NCI-H345 treated with DMSO at 0.1 percent for 48 hours (cell line): ENCODE measurements around the gene LMBR1.
"Not testable (repeated sequence)": the region's sequence is repeated elsewhere in the genome, so short reads cannot be mapped to it uniquely, and the experiment has no call there.

Experiments used
- DNase-seq: peaks from one replicate; lab custom pipeline; 2025; ENCODE audit not compliant: unreplicated experiment; lab: John Stamatoyannopoulos, UW

LMBR1 gene

DNA sequence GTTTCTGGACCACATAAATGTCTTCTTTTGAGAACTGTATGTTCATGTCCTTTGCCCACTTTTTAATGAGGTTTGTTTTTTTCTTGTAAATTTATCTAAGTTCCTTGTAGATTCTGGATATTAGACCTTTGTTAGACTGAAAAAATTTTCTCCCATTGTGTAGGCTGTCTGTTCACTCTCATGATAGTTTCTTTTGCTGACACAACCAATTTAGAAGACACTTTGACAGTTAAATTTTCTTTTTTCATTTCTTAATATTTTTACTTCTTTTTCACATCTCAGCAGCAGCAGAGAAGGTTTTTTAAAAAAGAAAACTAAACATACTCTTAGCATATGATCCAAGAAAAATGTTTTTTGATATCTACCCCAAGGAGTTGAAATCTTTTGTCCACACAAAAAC lies 190.6 kb downstream of the LMBR1 start:
- DNase-seq, result no peak

DNA sequence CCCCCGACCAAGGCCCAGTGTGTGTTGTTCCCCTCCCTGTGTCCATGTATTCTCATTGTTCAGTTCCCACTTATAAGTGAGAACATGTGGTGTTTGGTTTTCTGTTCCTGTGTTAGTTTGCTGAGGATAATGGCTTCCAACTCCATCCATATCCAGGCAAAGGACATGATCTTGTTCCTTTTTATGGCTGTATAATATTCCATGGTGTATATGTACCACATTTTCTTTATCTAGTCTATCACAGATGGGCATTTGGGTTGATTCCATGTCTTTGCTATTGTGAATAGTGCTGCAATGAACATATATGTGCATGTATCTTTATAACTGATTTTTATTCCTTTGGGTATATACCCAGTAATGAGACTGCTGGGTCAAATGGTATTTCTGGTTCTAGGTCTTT lies 191.2 kb downstream of the LMBR1 start:
- not testable (repeated sequence) for DNase-seq

DNA sequence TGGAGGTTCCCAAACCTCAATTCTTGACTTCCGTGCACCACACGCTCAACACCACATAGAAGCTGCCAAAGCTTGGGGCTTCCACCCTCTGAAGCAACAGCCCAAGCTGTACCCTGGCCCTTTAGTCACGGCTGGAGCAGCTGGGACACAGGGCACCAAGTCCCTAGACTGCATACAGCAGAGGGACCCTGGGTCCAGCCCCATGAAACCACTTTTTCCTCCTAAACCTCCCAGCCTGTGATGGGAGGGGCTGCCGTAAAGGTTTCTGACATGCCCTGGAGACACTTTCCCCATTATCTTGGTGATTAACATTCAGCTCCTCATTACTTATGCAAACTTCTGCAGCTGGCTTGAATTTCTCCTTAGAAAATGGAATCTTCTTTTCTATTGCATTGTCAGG lies 194.5 kb downstream of the LMBR1 start:
- not testable (repeated sequence) for DNase-seq

DNA sequence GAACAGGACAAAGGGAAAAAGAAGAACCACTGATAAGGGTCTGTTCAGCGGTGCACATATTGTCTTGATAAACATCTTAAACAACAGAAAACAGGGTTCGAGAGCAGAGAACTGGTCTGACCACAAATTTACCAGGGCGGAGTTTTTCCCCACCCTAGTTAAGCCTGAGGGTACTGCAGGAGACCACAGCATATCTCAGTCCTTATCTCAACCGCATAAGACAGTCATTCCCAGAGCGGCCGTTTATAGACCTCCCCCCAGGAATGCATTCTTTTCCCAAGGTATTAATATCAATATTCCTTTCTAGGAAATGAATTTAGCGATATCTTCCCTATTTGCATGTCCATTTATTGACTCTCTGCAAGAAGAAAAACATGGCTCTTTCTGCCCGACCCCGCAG lies 195.7 kb downstream of the LMBR1 start:
- DNase-seq, result not testable (repeated sequence)

DNA sequence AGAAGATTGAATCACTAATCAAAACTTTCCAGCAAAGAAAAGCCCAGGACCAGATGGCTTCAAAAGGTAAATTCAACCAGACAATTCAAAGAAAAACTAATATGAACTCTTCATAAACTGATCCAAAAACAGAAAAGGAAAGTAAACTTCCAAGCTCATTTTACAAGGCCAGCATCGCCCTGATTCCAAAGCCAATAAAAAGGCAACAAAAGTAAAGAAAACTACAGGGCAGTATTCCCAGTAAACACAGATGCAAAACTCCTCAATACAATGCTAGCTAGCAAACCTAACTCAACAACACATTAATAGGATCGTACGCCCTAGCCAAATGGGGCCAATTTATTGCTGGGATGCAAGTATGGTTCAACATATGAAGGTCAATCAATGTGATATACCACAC lies 199.4 kb downstream of the LMBR1 start:
- DNase-seq, result no peak

DNA sequence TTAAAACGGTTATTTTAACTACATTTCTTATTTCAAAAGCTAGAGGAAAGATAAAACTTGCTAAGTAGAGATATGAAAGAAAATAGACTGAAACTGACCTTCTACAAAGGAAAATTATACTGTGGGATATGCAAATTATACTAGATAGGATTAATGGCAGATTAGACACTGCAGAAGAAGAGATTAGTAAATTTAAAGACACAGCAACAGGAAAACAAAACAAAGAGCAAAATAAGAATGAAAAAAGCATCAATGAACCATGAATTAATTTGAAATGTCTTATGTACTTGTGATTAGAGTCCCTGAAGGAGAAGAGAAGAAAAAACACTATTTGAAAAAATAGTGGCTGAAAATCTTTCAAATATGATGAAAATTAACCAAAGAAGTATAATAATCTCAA lies 200.1 kb downstream of the LMBR1 start:
- no peak for DNase-seq

DNA sequence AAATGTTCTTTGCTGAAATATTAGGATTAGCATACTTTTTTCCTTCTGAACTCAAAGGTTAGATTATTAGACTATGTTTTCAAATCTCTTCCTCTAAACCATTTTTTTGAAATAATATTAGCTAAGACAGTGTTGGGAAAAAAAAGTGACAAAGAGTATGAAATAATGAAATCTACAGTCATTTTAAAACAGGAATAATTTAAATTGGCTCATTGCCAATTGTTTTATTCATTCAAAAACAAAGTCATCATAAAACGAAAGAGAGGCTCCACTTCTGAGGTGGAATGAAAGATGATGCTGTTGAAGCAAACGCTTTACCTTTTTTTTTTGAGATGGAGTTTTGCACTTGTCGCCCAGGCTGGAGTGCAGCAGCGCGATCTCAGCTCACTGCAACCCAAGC lies 201.2 kb downstream of the LMBR1 start:
- DNase-seq, result no peak

DNA sequence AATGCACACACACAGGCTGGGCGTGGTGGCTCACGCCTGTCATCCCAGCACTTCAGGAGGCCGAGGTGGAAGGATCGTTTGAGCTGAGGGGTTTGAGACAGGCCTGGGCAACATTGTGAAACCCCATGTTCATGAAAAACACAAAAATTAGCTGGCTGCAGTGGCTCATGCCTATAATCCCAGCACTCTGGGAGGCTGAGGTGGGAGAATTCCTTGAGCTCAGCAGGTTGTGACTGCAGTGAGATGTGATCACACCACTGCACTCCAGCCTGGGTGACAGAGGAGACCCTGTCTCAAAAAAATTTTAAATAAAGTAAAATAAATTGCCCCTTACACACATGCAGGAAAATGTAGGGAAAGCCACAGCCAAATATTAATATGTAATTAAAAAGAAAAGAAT lies 208.3 kb downstream of the LMBR1 start:
- no peak for DNase-seq

DNA sequence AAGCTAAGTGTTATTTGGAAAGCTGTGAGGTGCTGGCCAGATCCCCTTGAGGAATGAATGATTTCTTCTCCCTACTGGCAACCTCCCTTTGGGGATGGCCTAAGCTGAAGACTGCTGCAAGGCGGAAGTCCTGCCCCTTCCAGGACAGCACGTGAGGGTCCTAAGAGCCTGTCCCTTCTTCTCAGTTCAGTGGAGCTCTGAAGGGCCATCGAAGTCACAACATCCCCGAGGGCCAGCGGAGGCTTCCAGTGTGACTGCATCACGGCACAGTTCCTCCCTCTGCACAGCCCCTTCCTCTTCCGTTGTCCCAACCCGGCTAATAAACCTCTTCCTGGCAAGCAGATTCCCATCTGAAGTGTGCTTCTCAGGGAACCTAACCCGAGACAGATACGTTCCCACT lies 208.7 kb downstream of the LMBR1 start:
- no peak for DNase-seq

DNA sequence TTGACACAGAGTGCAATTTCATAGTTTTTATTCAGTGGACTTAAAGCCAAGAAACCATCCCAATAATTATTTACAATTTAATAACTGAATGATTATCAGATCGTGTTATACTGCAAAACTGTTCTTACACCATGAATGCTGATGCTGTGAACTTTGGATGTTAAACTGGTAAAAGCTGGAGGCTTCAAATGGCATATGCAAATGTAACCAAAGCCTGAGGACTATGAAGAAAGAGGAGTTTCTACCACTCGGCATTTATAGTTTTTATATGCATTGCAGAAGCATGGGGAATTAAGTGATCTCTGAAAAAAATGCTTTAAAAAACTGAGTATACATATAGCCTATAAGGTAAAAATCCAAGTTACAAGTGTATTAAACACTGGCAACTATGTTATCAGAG lies 210.1 kb downstream of the LMBR1 start:
- no peak for DNase-seq

DNA sequence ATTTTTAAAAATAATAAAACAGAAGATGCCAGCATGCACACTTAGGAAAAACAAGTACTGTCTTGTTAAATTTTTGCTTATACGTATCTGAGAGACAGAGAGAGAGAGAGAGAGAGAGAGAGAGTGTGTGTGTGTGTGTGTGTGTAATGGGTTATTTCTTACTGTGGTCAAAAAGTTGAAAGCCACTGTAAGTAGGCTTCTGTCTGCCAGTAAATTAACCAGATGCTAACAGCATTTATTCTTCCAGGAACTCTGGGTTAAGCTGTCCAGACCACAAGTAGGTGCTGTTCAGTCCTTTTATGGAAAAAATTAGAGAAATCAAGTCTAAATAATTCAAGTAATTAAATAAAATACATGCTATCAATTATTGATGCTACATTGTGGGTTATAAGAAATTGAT lies 212.7 kb downstream of the LMBR1 start:
- no peak for DNase-seq

DNA sequence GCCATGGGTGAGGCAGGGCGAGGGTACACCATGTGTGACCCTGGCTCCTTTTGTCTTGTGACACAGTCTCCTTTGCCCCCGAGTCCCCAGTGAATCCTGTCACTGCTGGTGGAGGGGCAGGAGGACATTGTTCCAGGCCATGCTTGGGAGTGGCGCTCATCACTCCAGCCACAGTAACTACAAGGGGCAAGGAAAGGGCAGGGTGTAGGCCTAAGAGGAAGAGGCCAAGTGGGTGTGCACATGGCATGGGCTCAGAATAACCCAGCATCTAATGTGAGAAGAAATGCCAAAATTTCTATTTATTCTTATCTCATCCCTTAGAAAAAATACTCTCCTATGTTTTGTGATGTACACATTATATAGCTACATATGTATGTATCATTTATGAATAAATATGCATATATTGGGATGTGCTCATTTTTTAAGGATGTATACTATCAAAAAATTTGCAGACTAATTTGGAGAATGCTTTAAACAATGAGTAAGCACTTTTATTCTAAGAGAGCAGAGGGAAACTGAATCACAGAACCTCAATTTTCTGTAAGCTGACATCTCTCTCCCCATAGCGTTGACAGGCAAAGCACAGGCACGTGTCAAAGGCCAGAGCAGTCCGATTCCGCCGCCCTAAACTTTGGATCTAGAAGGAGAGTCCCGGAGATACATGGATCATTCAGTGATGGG lies 215.5 kb downstream of the LMBR1 start:
- no peak for DNase-seq

DNA sequence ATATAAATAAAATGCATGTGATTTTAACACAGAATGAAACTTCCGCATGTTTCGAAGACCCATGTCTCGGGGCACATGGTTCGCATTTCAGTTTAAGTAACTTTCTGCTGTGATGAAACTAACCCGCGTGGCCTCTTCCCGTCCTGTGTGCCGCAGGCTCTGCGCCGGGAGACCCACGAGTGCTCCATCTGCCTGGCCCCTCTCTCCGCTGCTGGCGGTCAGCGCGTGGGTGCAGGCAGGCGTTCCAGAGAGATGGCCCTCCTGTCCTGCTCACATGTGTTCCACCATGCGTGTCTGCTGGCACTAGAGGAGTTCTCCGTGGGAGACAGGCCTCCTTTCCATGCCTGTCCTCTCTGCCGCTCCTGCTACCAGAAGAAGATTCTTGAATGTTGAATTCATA lies 216.7 kb downstream of the LMBR1 start:
- DNase-seq, result no peak

DNA sequence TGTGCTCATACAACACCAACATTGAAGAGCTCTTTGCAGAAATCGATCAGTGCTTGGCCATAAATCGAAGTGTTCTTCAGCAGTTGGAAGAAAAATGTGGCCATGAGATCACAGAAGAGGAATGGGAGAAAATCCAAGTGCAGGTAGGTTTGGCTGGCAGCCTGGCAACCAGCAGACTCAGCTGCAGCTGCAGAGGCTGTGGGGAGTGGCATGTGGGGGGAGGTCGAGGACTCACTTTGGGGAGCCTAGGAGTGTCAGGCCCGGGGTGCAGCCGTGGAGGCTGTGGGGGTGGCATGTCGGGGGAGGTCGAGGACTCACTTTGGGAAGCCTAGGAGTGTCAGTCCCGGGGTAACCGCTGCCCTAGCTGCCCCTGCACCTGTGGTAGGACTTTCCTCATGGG lies 217.3 kb downstream of the LMBR1 start:
- no peak for DNase-seq

DNA sequence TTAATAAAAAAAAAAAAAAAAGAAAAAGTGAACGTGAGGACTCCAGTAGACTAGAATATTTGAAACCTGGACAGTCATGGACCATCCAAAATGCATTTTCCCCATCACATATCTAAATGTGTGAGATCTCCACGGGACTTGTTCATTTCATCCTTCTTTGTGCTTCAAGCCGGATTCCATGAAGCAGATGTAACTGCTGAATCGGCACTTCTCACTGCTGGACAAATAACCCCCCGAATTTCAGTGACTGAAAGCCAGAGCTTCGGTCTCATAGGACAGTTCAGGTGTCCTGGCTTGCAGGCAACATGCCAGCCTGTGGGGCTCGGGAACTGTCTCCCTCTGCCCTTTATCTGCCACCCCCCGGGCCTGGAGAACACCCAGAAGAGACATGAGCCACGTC lies 219.1 kb downstream of the LMBR1 start:
- DNase-seq, result no peak

DNA sequence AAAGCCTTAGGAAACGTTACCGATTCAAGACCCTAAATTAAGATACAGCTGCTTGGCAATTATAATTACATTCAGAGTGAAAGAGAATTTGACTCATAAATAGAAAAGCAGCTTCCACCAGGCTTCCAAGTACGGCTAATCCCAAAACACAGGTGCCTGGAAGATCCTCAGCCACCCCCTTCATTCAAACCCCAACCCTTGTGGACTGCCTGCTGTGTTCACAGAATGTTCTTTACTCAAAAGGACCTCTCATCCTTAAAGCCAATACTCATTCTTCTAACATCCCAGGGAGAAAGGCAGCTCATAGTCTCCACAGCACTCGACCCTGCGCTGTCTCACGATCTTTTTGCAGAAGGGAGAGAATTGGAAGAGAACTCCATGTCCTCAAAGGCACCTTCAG lies 219.5 kb downstream of the LMBR1 start:
- DNase-seq, result no peak

DNA sequence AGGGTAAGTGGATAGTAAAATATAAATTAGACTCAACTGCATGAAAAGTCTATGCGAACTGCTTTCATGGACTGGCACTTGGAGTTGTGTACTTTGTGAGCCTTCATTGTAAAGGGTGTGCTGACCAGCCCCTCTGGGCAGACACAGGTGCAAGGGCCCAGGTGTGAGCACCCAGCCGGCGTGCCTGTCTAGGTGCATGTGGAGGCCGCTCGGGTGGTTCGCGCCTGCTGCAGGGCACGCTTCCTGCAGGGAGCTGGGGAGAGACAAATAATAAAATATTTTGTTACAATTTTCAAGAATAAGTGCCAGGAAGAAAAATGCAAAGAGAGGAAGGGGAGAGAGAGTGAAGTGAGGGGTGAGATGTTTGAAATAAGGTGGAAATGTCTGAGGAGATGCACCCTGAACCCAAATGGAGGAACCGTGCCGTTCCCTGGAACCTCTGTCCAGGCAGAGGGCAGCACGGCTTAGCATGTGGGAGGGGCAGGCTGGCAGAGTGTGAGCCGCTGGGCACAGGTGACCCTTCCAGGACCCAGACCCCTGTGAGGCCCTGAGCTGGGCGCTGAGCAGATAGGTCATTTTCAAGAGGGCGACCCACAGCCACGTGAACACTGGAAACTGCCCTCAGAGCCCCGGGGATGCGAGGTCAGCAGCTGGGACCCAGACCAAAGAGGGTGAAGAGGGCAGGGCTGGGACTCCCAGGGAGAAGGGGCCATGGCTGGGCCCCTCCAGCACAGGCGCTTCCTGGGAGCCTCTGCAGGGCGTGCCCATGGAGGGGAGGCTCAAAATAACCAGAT lies 223.8 kb downstream of the LMBR1 start:
- DNase-seq, result no peak

DNA sequence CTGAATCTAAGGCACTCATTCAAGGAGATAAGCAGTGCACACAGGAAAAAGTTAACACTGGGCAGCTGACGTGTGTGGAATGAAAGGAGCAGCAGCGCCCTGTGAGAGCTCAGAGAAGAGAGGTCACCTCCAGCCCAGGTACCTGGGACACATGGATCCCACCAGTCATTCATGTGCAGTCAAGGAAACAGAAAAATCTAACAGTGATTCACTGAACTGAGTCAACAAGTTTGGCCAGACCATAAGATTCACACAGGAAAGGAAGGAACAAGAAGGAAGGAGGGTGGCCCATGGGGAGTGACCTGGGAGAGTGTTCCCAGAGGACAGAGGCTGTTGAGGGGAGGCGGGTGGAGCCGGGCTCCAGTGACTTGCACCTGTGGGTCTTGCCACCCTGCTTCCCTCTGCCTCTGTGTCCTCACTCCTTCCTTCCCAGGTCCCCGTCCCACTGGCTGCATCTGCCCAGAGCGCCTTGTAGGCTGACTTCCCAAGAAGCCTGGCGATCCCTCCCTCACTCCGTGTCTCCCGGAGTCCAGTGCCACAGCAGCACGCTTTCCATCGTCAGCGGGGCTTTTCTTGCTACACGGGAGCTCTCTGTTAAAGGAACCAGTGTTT lies 224.7 kb downstream of the LMBR1 start:
- DNase-seq, result no peak

DNA sequence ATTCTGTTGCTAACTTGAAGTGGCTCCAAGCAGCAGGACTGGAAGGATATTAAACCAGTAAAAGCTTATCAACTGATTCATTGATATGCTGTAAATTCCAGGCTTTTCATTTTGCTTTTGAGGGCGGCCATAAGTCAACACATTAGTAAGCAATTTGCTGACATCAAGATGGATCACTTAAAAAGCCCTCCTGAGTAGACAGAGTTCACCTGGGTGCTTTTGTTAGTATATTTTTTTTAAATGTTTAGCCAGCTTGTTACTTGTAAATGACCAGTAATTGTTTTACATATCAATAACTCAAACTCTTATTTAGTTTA lies 225.9 kb downstream of the LMBR1 start:
- DNase-seq, result no peak

DNA sequence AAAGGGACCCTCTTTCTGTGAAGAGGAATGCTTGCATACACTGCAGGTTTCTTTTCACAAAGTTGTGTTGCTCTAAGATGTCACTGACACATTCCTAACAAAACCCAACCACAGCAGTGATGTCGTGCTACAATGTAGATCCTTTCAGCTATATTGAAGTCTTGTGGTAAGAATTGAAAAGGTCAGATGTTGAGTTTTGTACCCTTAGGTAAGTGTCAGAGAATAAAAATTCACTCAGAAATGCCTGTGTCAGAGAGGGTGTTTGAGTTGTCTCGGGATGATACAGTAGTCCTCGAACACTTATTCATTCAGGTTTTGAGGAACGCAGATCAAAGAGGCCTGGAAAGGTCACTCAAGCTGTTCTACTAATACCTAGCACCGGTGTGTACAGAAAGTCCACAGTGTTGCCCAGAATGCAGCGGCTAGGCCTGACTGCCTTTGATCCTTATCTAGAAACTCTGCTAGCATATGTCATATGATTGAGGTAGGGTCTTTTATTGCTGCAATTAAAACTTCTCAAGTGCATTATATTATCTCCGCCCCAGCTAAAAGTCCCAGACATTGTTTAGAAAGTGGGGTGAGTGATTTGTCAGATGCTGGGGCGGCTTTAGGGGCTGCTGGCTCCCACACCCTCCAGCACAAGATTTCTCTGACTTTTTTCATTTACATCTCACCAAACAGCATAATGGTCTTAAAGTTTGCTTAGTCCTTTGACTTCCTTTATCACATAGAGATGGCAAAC lies 226.4 kb downstream of the LMBR1 start:
- no peak for DNase-seq

DNA sequence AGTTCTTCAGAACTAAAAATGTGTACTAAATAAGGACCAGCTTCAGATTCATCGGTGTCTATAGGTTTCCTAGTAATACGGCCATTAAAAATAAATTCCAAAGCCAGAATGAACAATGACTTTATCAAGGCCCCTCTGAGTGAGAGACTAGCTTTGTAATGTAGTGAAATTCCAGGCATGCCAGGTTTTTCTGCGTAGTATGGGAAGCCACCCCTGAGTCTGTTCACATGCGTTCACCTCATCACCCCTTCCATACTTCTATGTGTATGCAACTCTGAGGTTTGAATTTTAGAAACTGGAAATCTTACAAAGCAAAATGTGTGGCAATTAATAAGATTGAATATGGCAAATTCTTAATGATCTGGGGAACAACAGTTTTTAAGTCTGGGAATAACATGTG lies 227.9 kb downstream of the LMBR1 start:
- no peak for DNase-seq

DNA sequence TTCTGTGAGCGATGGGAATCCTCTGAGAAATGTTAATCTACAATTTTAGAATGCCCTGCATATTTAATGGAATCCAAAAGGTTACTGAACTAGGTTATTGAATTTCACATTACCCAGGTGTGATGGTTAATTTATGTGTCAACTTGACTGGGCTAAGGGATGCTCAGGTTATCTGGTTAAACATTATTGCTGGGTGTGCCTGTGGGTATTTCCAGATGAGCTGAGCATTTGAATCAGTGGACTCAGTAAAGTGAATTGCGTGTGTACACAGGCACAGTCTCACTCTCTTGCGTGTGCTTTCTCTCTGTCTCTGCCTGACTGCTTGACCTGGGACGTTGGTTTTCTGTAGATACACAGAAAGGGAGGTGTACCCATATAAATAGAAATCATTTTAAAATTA lies 230.7 kb downstream of the LMBR1 start:
- no peak for DNase-seq
